Loucy (cell line): ENCODE measurements around the gene OVOL2.
"Not testable (repeated sequence)": the region's sequence is repeated elsewhere in the genome, so short reads cannot be mapped to it uniquely, and the experiment has no call there.

Experiments
- H2AFZ ChIP-seq: fragments of 200-600 bp; sonication (generic); 2 replicates; pipeline ENCODE4 v1.6.0; 2016; ENCODE audit warnings: antibody characterized with exemption, mild to moderate bottlenecking, low read length, moderate library complexity
- H3F3A ChIP-seq: fragments of 200-600 bp; 2 replicates; pipeline ENCODE4 v1.6.0; 2016; ENCODE audit warnings: antibody characterized with exemption, low read depth, mild to moderate bottlenecking
- H3K27me3 ChIP-seq: fragments of 200-600 bp; sonication (generic); 2 replicates; pipeline ENCODE4 v1.6.1; 2014; ENCODE audit warnings: low read length, mild to moderate bottlenecking; ENCODE audit not compliant: insufficient read depth, poor library complexity, severe bottlenecking
- H3K36me3 ChIP-seq: fragments of 200-600 bp; sonication (generic); 2 replicates; pipeline ENCODE4 v1.6.1; 2016; ENCODE audit warnings: low read length; ENCODE audit not compliant: insufficient read depth
- H3K4me1 ChIP-seq: fragments of 200-600 bp; sonication (generic); 2 replicates; pipeline ENCODE4 v1.5.1; 2014; ENCODE audit warnings: low read length, mild to moderate bottlenecking; ENCODE audit not compliant: insufficient read depth, poor library complexity, severe bottlenecking
- H3K4me2 ChIP-seq: fragments of 200-600 bp; sonication (generic); 2 replicates; pipeline ENCODE4 v1.6.0; 2014; ENCODE audit warnings: antibody characterized with exemption, low read length, low read depth, mild to moderate bottlenecking; ENCODE audit not compliant: poor library complexity, severe bottlenecking
- H3K4me3 ChIP-seq: fragments of 200-600 bp; sonication (generic); 2 replicates; pipeline ENCODE4 v1.5.1; 2014; ENCODE audit warnings: low read length, mild to moderate bottlenecking, mixed read lengths; ENCODE audit not compliant: poor library complexity, severe bottlenecking
- H3K79me2 ChIP-seq: fragments of 200-600 bp; sonication (generic); 2 replicates; pipeline ENCODE4 v1.6.1; 2014; ENCODE audit warnings: low read length; ENCODE audit not compliant: insufficient read depth
- H3K9ac ChIP-seq: fragments of 200-600 bp; sonication (generic); 2 replicates; pipeline ENCODE4 v1.6.0; 2014; ENCODE audit warnings: mild to moderate bottlenecking, low read depth, low read length, moderate library complexity; ENCODE audit not compliant: poor library complexity, severe bottlenecking
- H3K9me2 ChIP-seq: fragments of 200-600 bp; sonication (generic); replicated peaks from 2 replicates; pipeline ENCODE4 v1.6.1; 2016; ENCODE audit warnings: low read depth, low read length, mixed read lengths
- H3K9me3 ChIP-seq: fragments of 200-600 bp; sonication (generic); 2 replicates; pipeline ENCODE4 v1.6.1; 2014; ENCODE audit warnings: mild to moderate bottlenecking, antibody characterized with exemption, low read length, low read depth; ENCODE audit not compliant: insufficient read depth
- H4K20me1 ChIP-seq: fragments of 200-600 bp; sonication (generic); 2 replicates; pipeline ENCODE4 v1.6.0; 2014; ENCODE audit warnings: antibody characterized with exemption, low read length, mild to moderate bottlenecking; ENCODE audit not compliant: insufficient read depth, poor library complexity, severe bottlenecking
- EZH2phosphoT487 ChIP-seq: fragments of 200-600 bp; IDR thresholded peaks from 2 replicates; pipeline ENCODE4 v1.6.1; 2018; ENCODE audit warnings: antibody characterized with exemption, mild to moderate bottlenecking, moderate library complexity, borderline replicate concordance
- TF ChIP-seq, protein P1 (sequence below): fragments of 200-600 bp; sonication (generic); conservative IDR thresholded peaks from 2 replicates; pipeline ENCODE4 v1.5.1; 2014; ENCODE audit warnings: mild to moderate bottlenecking, antibody characterized with exemption, low read length

The OVOL2 gene

GRCh38 chr20:18031050-18031449 lies 26.7 kb downstream of the OVOL2 start:
- Histone ChIP-seq H3F3A (no peaks in the 10 kb centered on the region), H2AFZ (no peak overlapping the region), H3K9me3 (no peaks in the 10 kb centered on the region), H4K20me1 (no peaks in the 10 kb centered on the region), H3K4me1 (no peaks in the 10 kb centered on the region), H3K79me2 (no peaks in the 10 kb centered on the region), H3K4me3 (no peak overlapping the region), H3K9me2 (no peaks in the 10 kb centered on the region), H3K36me3 (no peaks in the 10 kb centered on the region), H3K27me3 (no peaks in the 10 kb centered on the region), H3K4me2 (no peak overlapping the region), H3K9ac (no peak overlapping the region)
- no peak for TF ChIP-seq EZH2phosphoT487
- TF ChIP-seq, protein P1, sequence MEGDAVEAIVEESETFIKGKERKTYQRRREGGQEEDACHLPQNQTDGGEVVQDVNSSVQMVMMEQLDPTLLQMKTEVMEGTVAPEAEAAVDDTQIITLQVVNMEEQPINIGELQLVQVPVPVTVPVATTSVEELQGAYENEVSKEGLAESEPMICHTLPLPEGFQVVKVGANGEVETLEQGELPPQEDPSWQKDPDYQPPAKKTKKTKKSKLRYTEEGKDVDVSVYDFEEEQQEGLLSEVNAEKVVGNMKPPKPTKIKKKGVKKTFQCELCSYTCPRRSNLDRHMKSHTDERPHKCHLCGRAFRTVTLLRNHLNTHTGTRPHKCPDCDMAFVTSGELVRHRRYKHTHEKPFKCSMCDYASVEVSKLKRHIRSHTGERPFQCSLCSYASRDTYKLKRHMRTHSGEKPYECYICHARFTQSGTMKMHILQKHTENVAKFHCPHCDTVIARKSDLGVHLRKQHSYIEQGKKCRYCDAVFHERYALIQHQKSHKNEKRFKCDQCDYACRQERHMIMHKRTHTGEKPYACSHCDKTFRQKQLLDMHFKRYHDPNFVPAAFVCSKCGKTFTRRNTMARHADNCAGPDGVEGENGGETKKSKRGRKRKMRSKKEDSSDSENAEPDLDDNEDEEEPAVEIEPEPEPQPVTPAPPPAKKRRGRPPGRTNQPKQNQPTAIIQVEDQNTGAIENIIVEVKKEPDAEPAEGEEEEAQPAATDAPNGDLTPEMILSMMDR: no peak

DNA sequence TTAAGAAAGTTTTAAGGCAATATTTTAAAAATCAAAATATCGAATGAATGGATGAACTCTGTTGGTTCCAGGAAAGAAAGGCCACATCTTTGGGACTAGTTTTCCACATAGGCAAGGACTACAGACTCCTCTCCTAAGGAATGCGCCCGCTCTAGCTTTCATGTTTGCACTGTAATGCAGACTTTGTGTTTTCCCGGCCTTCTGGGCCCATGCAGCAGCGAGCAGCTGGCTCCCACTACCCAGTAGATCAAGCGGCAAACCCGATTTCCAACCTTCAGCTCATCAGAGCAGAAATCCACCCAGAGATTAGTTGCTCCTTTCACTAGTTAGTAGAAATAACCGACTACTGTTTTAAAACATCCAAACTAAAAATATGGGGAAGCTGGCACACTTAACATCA lies 27.7 kb downstream of the OVOL2 start:
- Histone ChIP-seq H3K79me2 (no peaks in the 10 kb centered on the region), H3K4me2 (no peak overlapping the region), H3K4me3 (no peak overlapping the region), H3K4me1 (no peaks in the 10 kb centered on the region), H3K9ac (no peak overlapping the region), H3K27me3 (no peaks in the 10 kb centered on the region), H3K36me3 (no peaks in the 10 kb centered on the region), H3K9me3 (no peaks in the 10 kb centered on the region), H4K20me1 (no peaks in the 10 kb centered on the region), H3F3A (no peaks in the 10 kb centered on the region), H3K9me2 (no peaks in the 10 kb centered on the region), H2AFZ (no peak overlapping the region)
- TF ChIP-seq EZH2phosphoT487: no peak
- TF ChIP-seq, protein P1: no peak

DNA sequence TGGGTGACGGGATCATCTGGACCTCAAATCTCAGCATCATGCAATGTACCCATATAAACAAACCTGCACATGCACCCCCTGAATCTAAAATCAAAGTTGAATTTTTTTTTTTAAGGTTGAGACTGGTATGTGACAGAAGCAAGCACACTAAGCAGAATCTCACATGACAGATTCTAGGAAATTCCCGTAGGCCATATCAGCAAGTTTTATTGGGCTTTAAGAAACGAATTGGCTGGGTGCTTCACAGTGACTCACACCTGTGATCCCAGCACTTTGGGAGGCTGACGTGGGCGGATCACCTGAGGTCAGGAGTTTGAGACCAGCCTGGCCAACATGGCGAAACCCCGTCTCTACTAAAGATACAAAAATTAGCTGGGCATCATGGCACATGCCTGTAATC lies 30.7 kb downstream of the OVOL2 start:
- H2AFZ ChIP-seq, H3K4me2 ChIP-seq, H3K27me3 ChIP-seq, H3K36me3 ChIP-seq, H3K9me3 ChIP-seq, H3K9me2 ChIP-seq, H3K79me2 ChIP-seq, H3K4me1 ChIP-seq, H4K20me1 ChIP-seq, H3K4me3 ChIP-seq, H3F3A ChIP-seq, H3K9ac ChIP-seq: not testable (repeated sequence)

DNA sequence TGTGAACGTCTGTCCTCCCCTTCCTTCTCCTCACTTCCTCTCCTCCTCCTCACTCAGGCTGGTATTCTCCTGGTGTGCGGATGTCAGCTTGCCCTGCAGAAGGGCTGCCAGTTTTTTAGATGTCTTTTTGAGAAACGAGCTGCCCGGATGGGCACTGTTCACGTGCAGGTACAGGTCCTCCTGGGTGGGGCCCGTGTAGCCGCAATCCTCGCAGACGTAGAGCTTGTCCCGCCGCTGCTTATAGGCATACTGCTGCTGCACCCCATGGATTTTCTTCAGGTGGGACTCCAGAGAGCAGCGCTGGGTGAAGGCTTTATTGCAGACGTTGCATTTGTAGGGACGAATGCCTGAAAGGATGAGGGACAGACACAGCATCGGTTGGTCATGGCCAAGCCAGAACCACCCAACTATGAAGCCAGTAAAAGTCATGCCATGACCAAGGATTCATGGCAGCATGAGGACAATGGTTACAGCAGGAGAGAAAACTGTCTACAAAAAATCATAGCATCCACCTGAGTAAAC lies 33.0 kb downstream of the OVOL2 start:
- no peaks in the 10 kb centered on the region for H3K4me1 ChIP-seq
- TF ChIP-seq, protein P1: no peak
- no peak for TF ChIP-seq EZH2phosphoT487
- H3K9me3 ChIP-seq: no peaks in the 10 kb centered on the region

More for the DNA sequence above, 33.0 kb downstream of the OVOL2 start:
- Histone ChIP-seq H3K79me2 (no peaks in the 10 kb centered on the region), H3F3A (no peaks in the 10 kb centered on the region), H3K27me3 (no peaks in the 10 kb centered on the region), H3K4me3 (no peak overlapping the region), H2AFZ (no peak overlapping the region), H3K9ac (no peak overlapping the region), H3K4me2 (no peak overlapping the region), H3K36me3 (no peaks in the 10 kb centered on the region), H4K20me1 (no peaks in the 10 kb centered on the region), H3K9me2 (no peaks in the 10 kb centered on the region)
